ENCODE data around the gene CTNNA3. TPM values are rescaled to one million over a fixed set of nuclear protein-coding genes. Genes with fewer than 3 reads are reported as not detected.
"Not testable (repeated sequence)": the region's sequence is repeated elsewhere in the genome, so short reads cannot be mapped to it uniquely, and the experiment has no call there.

Gene CTNNA3
- total RNA-seq, 4 donors from 2014 or later = 1.5 to 9.8 (median 4.3) TPM

- no peak for DNase-seq
- TF ChIP-seq CTCF (IDR thresholded peaks at IDR 0.05) = no peak
- no peak for TF ChIP-seq POLR2A (IDR thresholded peaks at IDR 0.05)
- intact Hi-C loops (cut with DNase I; ENCODE audit: low total_unique reads) = no loop called here
- H3K9me3 ChIP-seq = no peaks in the 10 kb centered on the region
- H3K4me3 ChIP-seq = no peak overlapping the region
- no peaks in the 10 kb centered on the region for H3K4me1 ChIP-seq
- no peaks in the 10 kb centered on the region for H3K27me3 ChIP-seq
- no peaks in the 10 kb centered on the region for H3K36me3 ChIP-seq
- no peak overlapping the region for H3K27ac ChIP-seq
Measured at GRCh38 chr10:67696679-67697078, 684 bp upstream of the CTNNA3 start.

GRCh38 chr10:67695555-67695954 is 440 bp downstream of the CTNNA3 start:
- H3K36me3 ChIP-seq = no peaks in the 10 kb centered on the region
- no peak for DNase-seq
- H3K9me3 ChIP-seq = no peaks in the 10 kb centered on the region
- TF ChIP-seq POLR2A (IDR thresholded peaks at IDR 0.05) = no peak
- TF ChIP-seq CTCF (IDR thresholded peaks at IDR 0.05) = no peak
- H3K4me3 ChIP-seq = peak overlapping the region; percentile 13 to 23
- H3K27ac ChIP-seq = peak overlapping the region; percentile 54 to 61
- H3K4me1 ChIP-seq = no peaks in the 10 kb centered on the region
- intact Hi-C loops (cut with DNase I; ENCODE audit: low total_unique reads) = no loop called here
- no peaks in the 10 kb centered on the region for H3K27me3 ChIP-seq

- H3K4me3 ChIP-seq; H3K27ac ChIP-seq; H3K36me3 ChIP-seq; DNase-seq; H3K4me1 ChIP-seq; H3K9me3 ChIP-seq; H3K27me3 ChIP-seq; intact Hi-C loops (cut with DNase I; ENCODE audit: low total_unique reads): not testable (repeated sequence)
Measured at GRCh38 chr10:67691861-67692260, 4.1 kb downstream of the CTNNA3 start.

- intact Hi-C loops (cut with DNase I; ENCODE audit: low total_unique reads); H3K9me3 ChIP-seq; H3K27ac ChIP-seq; H3K4me1 ChIP-seq; H3K36me3 ChIP-seq; DNase-seq; H3K27me3 ChIP-seq; H3K4me3 ChIP-seq: not testable (repeated sequence)
Measured at GRCh38 chr10:67690540-67690939, 5.5 kb downstream of the CTNNA3 start.

GRCh38 chr10:67684140-67684539 is 11.9 kb downstream of the CTNNA3 start:
- intact Hi-C loops (cut with DNase I; ENCODE audit: low total_unique reads); H3K27me3 ChIP-seq; H3K36me3 ChIP-seq; DNase-seq; H3K4me1 ChIP-seq; H3K4me3 ChIP-seq; H3K9me3 ChIP-seq; H3K27ac ChIP-seq: not testable (repeated sequence)

- H3K4me1 ChIP-seq = no peaks in the 10 kb centered on the region
- H3K27me3 ChIP-seq = no peaks in the 10 kb centered on the region
- no peak overlapping the region for H3K4me3 ChIP-seq
- H3K36me3 ChIP-seq = no peaks in the 10 kb centered on the region
- no peaks in the 10 kb centered on the region for H3K9me3 ChIP-seq
- DNase-seq = no peak
- H3K27ac ChIP-seq = no peak overlapping the region
- TF ChIP-seq POLR2A (IDR thresholded peaks at IDR 0.05) = no peak
- TF ChIP-seq CTCF (IDR thresholded peaks at IDR 0.05) = no peak
- intact Hi-C loops (cut with DNase I; ENCODE audit: low total_unique reads) = no loop called here
Measured at GRCh38 chr10:67678335-67678974, 17.5 kb downstream of the CTNNA3 start.

Measured in uterus (tissue), 4 donors.